ENCODE results near the gene ASIC2.

The ASIC2 gene

DNA sequence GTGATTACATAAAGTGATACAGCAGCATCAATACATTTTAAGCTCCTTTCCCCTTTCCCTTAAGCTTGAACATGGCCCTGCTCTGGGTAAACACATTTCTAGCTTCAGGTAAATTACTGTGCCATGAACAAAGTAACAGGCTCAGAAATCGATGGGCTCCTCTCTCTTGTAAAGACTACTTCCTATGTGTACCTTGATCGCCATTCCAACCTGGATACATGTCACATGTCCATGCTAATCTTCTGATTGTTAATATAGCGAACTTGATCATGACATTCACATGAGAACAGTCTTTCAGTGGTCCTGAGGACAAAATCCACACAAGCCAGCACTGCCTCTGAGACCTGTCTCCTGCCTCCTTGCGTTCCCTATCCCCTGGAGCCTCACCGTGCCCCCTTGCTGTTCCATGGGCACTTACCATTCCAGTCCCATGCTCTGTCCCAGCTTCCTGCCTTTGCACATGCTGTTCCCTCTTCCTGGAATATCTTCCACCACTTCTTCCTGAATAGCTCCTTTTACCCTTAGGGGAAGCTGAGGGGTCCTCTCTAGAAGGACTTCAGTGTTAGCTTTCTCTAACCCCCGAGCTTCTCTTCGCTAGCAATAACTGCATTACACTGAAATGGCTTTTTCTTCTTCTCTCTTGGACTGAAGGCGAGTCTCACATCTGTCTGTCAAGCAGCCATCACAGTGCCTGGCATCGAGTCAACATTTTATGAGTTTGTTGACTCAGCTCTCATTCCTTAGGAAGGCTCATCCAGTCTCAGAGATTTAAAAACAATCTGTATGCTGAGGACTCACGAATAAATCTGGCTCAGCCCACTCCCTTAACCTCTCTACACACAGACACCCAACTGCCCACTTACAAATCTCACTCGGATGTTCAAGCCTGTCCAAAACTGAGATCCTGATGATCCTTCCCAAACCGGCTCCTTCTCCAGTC is 93.3 kb downstream of the ASIC2 start:
- TF ChIP-seq, protein P1, sequence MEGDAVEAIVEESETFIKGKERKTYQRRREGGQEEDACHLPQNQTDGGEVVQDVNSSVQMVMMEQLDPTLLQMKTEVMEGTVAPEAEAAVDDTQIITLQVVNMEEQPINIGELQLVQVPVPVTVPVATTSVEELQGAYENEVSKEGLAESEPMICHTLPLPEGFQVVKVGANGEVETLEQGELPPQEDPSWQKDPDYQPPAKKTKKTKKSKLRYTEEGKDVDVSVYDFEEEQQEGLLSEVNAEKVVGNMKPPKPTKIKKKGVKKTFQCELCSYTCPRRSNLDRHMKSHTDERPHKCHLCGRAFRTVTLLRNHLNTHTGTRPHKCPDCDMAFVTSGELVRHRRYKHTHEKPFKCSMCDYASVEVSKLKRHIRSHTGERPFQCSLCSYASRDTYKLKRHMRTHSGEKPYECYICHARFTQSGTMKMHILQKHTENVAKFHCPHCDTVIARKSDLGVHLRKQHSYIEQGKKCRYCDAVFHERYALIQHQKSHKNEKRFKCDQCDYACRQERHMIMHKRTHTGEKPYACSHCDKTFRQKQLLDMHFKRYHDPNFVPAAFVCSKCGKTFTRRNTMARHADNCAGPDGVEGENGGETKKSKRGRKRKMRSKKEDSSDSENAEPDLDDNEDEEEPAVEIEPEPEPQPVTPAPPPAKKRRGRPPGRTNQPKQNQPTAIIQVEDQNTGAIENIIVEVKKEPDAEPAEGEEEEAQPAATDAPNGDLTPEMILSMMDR (conservative IDR thresholded peaks at IDR 0.05; ENCODE audit: control insufficient read depth, insufficient read depth, low read depth, low read length) = no peak
- H3K4me3 ChIP-seq (ENCODE audit: control insufficient read depth, low read depth, low read length) = no peak overlapping the region
- DNase-seq (ENCODE audit: low read depth) = peak; percentile 50

DNA sequence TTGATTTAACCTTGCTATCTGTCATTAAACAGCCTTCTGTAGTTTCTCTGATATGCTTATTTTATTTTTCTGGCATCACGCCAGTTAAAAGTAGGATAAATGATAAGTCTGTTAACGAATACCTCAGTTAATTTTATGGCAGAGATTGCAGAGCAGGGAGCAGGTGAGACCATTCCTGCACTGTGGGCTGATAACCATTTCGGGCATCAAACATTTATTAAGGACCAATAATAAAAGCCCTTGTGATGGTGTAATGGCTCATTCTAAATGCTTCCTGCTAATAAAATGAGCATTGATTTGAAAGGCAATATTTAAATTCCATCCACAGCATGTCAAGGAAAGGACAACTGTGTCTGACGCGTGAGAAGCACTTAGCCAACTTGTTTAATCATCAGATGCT is 94.1 kb downstream of the ASIC2 start:
- TF ChIP-seq, protein P1 (conservative IDR thresholded peaks at IDR 0.05; ENCODE audit: control insufficient read depth, insufficient read depth, low read depth, low read length) = no peak
- H3K4me3 ChIP-seq (ENCODE audit: control insufficient read depth, low read depth, low read length) = no peak overlapping the region
- DNase-seq (ENCODE audit: low read depth) = no peak

GRCh38 chr17:33197342-33197741 is 95.8 kb downstream of the ASIC2 start:
- no peak for DNase-seq (ENCODE audit: low read depth)
- H3K4me3 ChIP-seq (ENCODE audit: control insufficient read depth, low read depth, low read length) = no peak overlapping the region
- TF ChIP-seq, protein P1 (conservative IDR thresholded peaks at IDR 0.05; ENCODE audit: control insufficient read depth, insufficient read depth, low read depth, low read length) = no peak

DNA sequence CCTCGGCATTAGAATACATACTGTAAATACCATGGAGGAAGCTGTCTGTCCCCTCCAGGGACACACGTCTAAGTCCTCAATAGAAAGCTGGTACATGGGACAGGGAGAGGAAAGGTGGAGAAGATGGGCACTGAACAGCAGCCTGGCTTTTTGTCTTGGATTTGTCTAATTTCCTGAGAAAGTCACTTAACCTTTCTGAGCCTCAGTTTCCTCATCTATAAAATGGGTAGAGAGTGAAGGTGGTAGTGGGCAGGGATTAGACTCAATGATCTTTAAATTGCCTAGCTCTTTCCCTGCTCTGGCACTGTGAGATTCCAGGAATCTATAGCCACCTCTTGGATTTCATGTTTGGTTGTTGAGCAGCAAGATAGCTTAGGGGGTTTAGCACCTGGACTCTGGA is 96.2 kb downstream of the ASIC2 start:
- TF ChIP-seq, protein P1 (conservative IDR thresholded peaks at IDR 0.05; ENCODE audit: control insufficient read depth, insufficient read depth, low read depth, low read length) = no peak
- no peak for DNase-seq (ENCODE audit: low read depth)
- no peak overlapping the region for H3K4me3 ChIP-seq (ENCODE audit: control insufficient read depth, low read depth, low read length)

GRCh38 chr17:33192951-33193911 is 99.9 kb downstream of the ASIC2 start:
- H3K4me3 ChIP-seq (ENCODE audit: control insufficient read depth, low read depth, low read length) = no peak overlapping the region
- TF ChIP-seq, protein P1 (conservative IDR thresholded peaks at IDR 0.05; ENCODE audit: control insufficient read depth, insufficient read depth, low read depth, low read length) = no peak
- no peak for DNase-seq (ENCODE audit: low read depth)

DNA sequence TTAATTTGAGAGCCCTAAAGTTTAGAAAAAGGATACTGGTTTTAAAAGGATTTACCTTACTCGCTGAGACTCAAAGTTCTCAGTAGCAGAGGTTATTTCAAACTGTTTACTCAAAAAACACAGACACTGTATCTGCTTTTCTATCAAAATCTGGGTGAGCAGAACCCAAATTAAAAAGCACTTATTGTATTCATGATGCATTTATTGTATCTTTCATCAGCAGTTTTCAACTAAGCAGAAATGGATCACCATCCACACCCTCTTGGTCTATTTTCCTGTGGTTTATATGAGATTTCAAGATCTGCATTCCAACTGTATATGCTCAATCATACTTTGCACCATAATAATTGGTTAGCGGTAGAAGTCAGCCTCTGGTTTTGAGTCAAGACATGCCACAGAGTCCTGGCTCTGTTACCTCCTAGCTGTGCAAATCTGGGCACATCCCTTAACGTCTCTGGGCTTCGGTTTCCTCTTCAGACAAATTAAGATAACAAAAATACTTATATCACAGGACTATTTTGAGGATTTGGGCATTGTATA is 109.5 kb downstream of the ASIC2 start:
- TF ChIP-seq, protein P1 (conservative IDR thresholded peaks at IDR 0.05; ENCODE audit: control insufficient read depth, insufficient read depth, low read depth, low read length) = no peak
- no peak for DNase-seq (ENCODE audit: low read depth)
- H3K4me3 ChIP-seq (ENCODE audit: control insufficient read depth, low read depth, low read length) = no peak overlapping the region

Data from fibroblast of mammary gland (primary cell).